ENCODE results near the gene HASPIN. TPM values are rescaled to one million over a fixed set of nuclear protein-coding genes. Genes with fewer than 3 reads are reported as not detected.

The HASPIN gene
- total and polyA plus RNA-seq, 10 donors = 0.74 to 4.7 (median 2.4) TPM

GRCh38 chr17:3693141-3693540, 30.6 kb upstream of the HASPIN start:
- WGBS, 5 donors = 51 to 61% (median 56%) methylated on average over 4 of the region's 4 CpGs
- no peak for DNase-seq
- Histone ChIP-seq H3K9me3 (peaks cover 0 to 8% (median 5%) of the 10 kb centered on the region in 8 donors), H3K36me3 (peaks cover 0 to 38% (median 15%) of the 10 kb centered on the region in 6 donors), H3K4me3 (peak overlapping the region; percentile 53 to 85 (median 71)), H3K27me3 (replicated peaks in 1 of 7) (peaks cover 0 to 43% (median 14%) of the 10 kb centered on the region in 7 donors), H3K4me1 (peaks cover 10 to 93% (median 65%) of the 10 kb centered on the region in 6 donors), H3K27ac (peak overlapping the region in 7 of 8 donors; percentile 29 to 92 (median 75))
- TF ChIP-seq POLR2AphosphoS5 (IDR thresholded peaks at IDR 0.05) (no peak), POLR2A (IDR thresholded peaks at IDR 0.05) (no peak), CTCF (IDR thresholded peaks at IDR 0.05 in 8 of 11, conservative IDR thresholded peaks at IDR 0.05 in 3 of 11) (no peak)
- intact Hi-C loops (cut with DNase I; ENCODE audit: low total_unique reads) = no loop called here

- Histone ChIP-seq H3K4me1 (peaks cover 10 to 91% (median 58%) of the 10 kb centered on the region in 6 donors), H3K27ac (peak overlapping the region in 7 of 8 donors; percentile 29 to 92 (median 75)), H3K4me3 (peak overlapping the region; percentile 53 to 85 (median 71)), H3K27me3 (replicated peaks in 1 of 7) (peaks cover 0 to 40% (median 14%) of the 10 kb centered on the region in 7 donors), H3K9me3 (peaks cover 0 to 13% (median 8%) of the 10 kb centered on the region in 8 donors), H3K36me3 (peaks cover 0 to 32% (median 13%) of the 10 kb centered on the region in 6 donors)
- intact Hi-C loops (cut with DNase I; ENCODE audit: low total_unique reads) = no loop called here
- no peak for TF ChIP-seq POLR2A (IDR thresholded peaks at IDR 0.05)
- TF ChIP-seq POLR2AphosphoS5 (IDR thresholded peaks at IDR 0.05) = peak in 2 of 3 donors; percentile 47 to 81
- TF ChIP-seq CTCF (IDR thresholded peaks at IDR 0.05 in 8 of 11, conservative IDR thresholded peaks at IDR 0.05 in 3 of 11) = no peak
- no peak for DNase-seq
- WGBS, 5 donors = 38 to 65% (median 58%) methylated on average over 9 of the region's 9 CpGs
Observed at GRCh38 chr17:3693829-3694231, 29.9 kb upstream of the HASPIN start.

- DNase-seq = no peak
- peaks cover 0 to 13% (median 8%) of the 10 kb centered on the region in 8 donors for H3K9me3 ChIP-seq
- H3K36me3 ChIP-seq = peaks cover 0 to 18% (median 8%) of the 10 kb centered on the region in 6 donors
- peak overlapping the region; percentile 39 to 92 (median 75) for H3K27ac ChIP-seq
- no peak for TF ChIP-seq POLR2A (IDR thresholded peaks at IDR 0.05)
- TF ChIP-seq CTCF (IDR thresholded peaks at IDR 0.05 in 8 of 11, conservative IDR thresholded peaks at IDR 0.05 in 3 of 11) = no peak
- TF ChIP-seq POLR2AphosphoS5 (IDR thresholded peaks at IDR 0.05) = peak in 1 of 3 donors; percentile 28
- 9 to 19% (median 15%) methylated on average over 8 to 17 of the region's 17 CpGs for WGBS, 5 donors
- H3K4me3 ChIP-seq = peak overlapping the region; percentile 53 to 85 (median 71)
- intact Hi-C loops (cut with DNase I; ENCODE audit: low total_unique reads) = no loop called here
- peaks cover 0 to 38% (median 14%) of the 10 kb centered on the region in 7 donors for H3K27me3 ChIP-seq (replicated peaks in 1 of 7)
- peaks cover 6 to 87% (median 46%) of the 10 kb centered on the region in 6 donors for H3K4me1 ChIP-seq
Observed at GRCh38 chr17:3695129-3695722, 28.5 kb upstream of the HASPIN start.

GRCh38 chr17:3695723-3696411, 27.8 kb upstream of the HASPIN start, which contains the start of gene P2RX5:
Gene P2RX5, minus strand, starts transcription at chr17:3696155. Its CDS starts 150 bp downstream, at chr17:3696005.
- H3K27ac ChIP-seq = peak within 1 kb of the TSS; percentile 39 to 92 (median 75)
- TF ChIP-seq CTCF (IDR thresholded peaks at IDR 0.05 in 8 of 11, conservative IDR thresholded peaks at IDR 0.05 in 3 of 11) = peak in 2 of 11 experiments; percentile 16 to 18
- TF ChIP-seq POLR2A (IDR thresholded peaks at IDR 0.05) = no peak
- peak; percentile 78 to 89 (median 83) for TF ChIP-seq POLR2AphosphoS5 (IDR thresholded peaks at IDR 0.05)
- DNase-seq = peak; percentile 95

More at GRCh38 chr17:3695723-3696411, 27.8 kb upstream of the HASPIN start, which contains the start of gene P2RX5:
- H3K36me3 ChIP-seq = peaks cover 0 to 11% (median 2%) of the 10 kb centered on the region in 6 donors
- WGBS, 5 donors = 0 to 1% (median 0%) methylated on average over 15 to 65 of the region's 65 CpGs
- peaks cover 0 to 33% (median 14%) of the 10 kb centered on the region in 7 donors for H3K27me3 ChIP-seq (replicated peaks in 1 of 7)
- H3K9me3 ChIP-seq = peaks cover 0 to 13% (median 8%) of the 10 kb centered on the region in 8 donors
- H3K4me3 ChIP-seq = peak within 1 kb of the TSS; percentile 53 to 85 (median 71)
- peaks cover 3 to 86% (median 40%) of the 10 kb centered on the region in 6 donors for H3K4me1 ChIP-seq
- intact Hi-C loops (cut with DNase I; ENCODE audit: low total_unique reads) = no loop called here

Measured in spleen (tissue), 11 donors.